Measurements from ENCODE around the gene PSD2.

Gene PSD2

DNA sequence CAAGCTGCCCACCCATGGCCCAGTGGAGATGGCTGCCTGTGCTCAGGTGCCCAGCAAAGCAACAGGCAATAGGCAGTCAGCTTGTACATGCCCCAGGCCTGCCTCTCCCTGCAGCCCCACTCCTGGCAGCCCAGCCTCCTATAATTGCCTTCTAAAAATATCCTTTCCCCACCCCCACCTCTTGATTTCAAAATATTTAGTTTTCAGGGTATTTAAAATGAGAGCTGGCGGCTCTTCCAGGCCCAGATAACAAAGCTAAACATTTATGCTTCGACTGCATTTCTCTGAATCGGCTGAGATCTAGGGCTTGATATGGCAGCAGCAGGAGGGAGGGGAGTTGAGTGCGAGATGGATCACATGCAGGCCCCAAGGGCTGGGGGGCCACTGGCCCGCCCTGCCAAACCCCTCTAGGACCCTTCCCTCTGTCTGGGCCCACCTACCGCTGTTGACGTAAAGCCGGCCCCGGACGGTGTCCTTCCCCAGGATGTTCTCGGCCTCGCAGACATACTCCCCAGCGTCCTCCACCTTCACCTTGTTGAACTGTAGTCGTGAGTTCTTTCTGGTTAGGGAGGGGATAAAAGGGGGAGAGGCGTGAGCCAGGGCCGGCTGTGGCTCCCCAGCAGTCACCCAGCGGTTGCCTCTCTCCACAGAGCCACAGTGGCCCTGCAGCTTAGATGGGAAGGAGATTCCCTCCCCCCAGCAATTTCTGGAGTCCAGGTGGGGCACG is 85.0 kb downstream of the PSD2 start:
- peaks cover 25% of the 10 kb centered on the region for H3K4me1 ChIP-seq (ENCODE audit: insufficient read depth, low read length)
- no peaks in the 10 kb centered on the region for H3K27me3 ChIP-seq (ENCODE audit: control insufficient read depth in 1 of 2, insufficient read depth in 2 of 2, low read length in 2 of 2)
- no peak overlapping the region for H3K27ac ChIP-seq (ENCODE audit: low read depth, low read length)
- no peaks in the 10 kb centered on the region for H3K36me3 ChIP-seq (ENCODE audit: insufficient read depth, low read length)
- H3K9me3 ChIP-seq (ENCODE audit: low read length) = no peaks in the 10 kb centered on the region
- H3K4me3 ChIP-seq (ENCODE audit: low read depth in 1 of 2, low read length in 2 of 2) = no peak overlapping the region
- H3K9ac ChIP-seq (ENCODE audit: low read length) = no peak overlapping the region

DNA sequence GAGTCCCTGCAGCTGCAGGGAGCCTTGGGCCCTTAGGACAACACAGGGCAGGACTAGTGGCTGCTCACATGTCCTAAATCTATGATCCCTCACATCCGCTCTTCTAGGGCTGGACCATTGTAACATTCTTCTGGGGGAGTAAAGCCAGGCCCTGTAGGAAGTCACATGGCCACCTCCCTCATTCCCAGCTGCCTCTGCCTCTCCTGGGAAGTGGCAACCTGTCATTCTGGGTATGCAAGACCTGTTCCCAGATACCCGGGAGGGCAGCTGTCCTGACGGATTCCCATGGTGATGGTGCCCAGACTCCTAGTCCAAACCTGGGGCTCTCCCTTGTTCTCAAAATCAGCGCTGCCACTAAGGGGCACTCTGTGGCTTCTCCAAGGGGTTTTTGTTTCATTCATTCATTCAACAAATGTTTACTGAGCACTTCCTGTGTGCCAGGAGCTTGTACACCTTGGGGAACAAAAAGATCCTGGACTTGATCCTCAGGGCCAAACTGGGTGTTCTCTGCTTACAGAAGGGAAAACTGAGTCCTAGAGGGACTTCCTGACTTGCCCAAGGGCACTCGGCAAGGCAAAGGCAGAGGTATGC is 85.6 kb downstream of the PSD2 start:
- peaks cover 25% of the 10 kb centered on the region for H3K4me1 ChIP-seq (ENCODE audit: insufficient read depth, low read length)
- no peaks in the 10 kb centered on the region for H3K36me3 ChIP-seq (ENCODE audit: insufficient read depth, low read length)
- no peak overlapping the region for H3K4me3 ChIP-seq (ENCODE audit: low read depth in 1 of 2, low read length in 2 of 2)
- no peaks in the 10 kb centered on the region for H3K9me3 ChIP-seq (ENCODE audit: low read length)
- H3K27me3 ChIP-seq (ENCODE audit: control insufficient read depth in 1 of 2, insufficient read depth in 2 of 2, low read length in 2 of 2) = no peaks in the 10 kb centered on the region
- no peak overlapping the region for H3K27ac ChIP-seq (ENCODE audit: low read depth, low read length)
- no peak overlapping the region for H3K9ac ChIP-seq (ENCODE audit: low read length)

DNA sequence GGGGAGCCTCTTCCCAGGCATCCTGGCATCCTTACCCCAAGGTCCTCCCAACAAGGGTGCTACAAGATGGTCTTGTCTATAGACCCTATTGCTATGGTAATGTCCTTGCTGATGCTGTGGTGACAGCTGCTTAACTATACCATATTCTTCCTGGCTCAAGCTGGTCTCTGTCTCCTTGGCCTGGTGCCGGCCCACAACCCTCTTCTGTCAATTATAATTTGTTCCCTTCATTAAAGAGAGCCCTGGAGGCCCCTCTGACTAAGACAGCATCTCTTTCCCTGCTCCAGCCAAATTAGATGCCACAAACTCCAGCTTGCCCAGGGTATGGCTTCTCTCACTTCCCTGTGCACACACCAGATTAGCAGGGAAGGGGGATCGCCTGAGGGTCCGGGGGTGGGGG is 86.7 kb downstream of the PSD2 start:
- Histone ChIP-seq H3K9ac (ENCODE audit: low read length) (no peak overlapping the region), H3K4me3 (ENCODE audit: low read depth in 1 of 2, low read length in 2 of 2) (no peak overlapping the region), H3K27me3 (ENCODE audit: control insufficient read depth in 1 of 2, insufficient read depth in 2 of 2, low read length in 2 of 2) (no peaks in the 10 kb centered on the region), H3K27ac (ENCODE audit: low read depth, low read length) (no peak overlapping the region), H3K4me1 (ENCODE audit: insufficient read depth, low read length) (peaks cover 25% of the 10 kb centered on the region), H3K36me3 (ENCODE audit: insufficient read depth, low read length) (no peaks in the 10 kb centered on the region), H3K9me3 (ENCODE audit: low read length) (no peaks in the 10 kb centered on the region)

DNA sequence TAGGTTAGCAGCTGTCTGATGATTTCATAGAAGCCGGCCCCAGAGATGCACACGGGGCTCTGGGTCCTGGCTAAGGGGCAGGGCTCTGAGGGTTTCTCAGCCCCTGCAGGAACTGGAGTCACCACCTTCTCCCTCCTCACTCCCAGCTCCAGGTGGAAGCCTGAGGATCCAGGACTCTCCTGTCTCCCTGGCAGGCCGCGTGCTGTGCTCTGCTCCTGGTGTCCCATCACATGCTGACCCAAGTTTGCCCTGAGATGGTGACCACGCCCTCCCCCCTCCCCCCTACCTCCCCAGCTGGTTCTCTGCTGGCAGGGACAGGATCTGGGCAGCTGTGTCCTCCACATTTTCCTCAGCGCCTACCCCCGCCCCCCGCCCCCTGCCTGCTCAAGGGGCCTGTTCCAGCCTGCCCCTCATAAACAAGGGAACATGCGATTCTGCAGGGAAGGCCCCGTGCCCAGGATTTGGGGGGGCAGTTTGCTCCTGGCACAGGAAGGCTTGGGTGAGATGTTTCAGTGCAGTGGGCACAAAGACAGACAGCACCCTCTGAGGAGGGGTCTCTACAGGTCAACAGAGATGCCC is 87.4 kb downstream of the PSD2 start:
- H3K27ac ChIP-seq (ENCODE audit: low read depth, low read length) = no peak overlapping the region
- H3K36me3 ChIP-seq (ENCODE audit: insufficient read depth, low read length) = no peaks in the 10 kb centered on the region
- H3K4me1 ChIP-seq (ENCODE audit: insufficient read depth, low read length) = peaks cover 25% of the 10 kb centered on the region
- H3K9ac ChIP-seq (ENCODE audit: low read length) = no peak overlapping the region
- no peaks in the 10 kb centered on the region for H3K9me3 ChIP-seq (ENCODE audit: low read length)
- no peak overlapping the region for H3K4me3 ChIP-seq (ENCODE audit: low read depth in 1 of 2, low read length in 2 of 2)
- H3K27me3 ChIP-seq (ENCODE audit: control insufficient read depth in 1 of 2, insufficient read depth in 2 of 2, low read length in 2 of 2) = no peaks in the 10 kb centered on the region

DNA sequence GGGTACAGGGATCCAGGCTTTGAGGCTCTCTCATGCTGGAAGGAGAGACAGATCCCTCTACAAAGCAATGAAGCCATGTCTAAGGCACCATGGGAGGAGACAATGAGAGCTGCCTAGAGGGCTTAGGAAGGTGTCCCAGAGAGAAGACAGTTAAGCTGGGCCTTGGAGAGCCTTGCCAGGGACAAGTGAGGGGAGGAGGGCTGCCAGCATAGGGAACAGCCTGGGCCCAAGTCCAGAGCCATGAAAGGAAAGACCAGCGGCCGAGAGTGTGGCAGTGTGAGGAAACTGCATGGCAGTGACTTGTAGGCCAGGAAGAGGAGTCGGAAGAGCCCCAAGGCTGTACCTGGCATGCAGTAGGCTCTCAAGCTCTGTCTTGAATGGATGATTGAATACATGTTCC is 88.5 kb downstream of the PSD2 start:
- H3K9me3 ChIP-seq (ENCODE audit: low read length) = no peaks in the 10 kb centered on the region
- no peak overlapping the region for H3K9ac ChIP-seq (ENCODE audit: low read length)
- no peaks in the 10 kb centered on the region for H3K27me3 ChIP-seq (ENCODE audit: control insufficient read depth in 1 of 2, insufficient read depth in 2 of 2, low read length in 2 of 2)
- no peaks in the 10 kb centered on the region for H3K36me3 ChIP-seq (ENCODE audit: insufficient read depth, low read length)
- no peak overlapping the region for H3K4me3 ChIP-seq (ENCODE audit: low read depth in 1 of 2, low read length in 2 of 2)
- no peak overlapping the region for H3K27ac ChIP-seq (ENCODE audit: low read depth, low read length)
- H3K4me1 ChIP-seq (ENCODE audit: insufficient read depth, low read length) = peaks cover 25% of the 10 kb centered on the region

DNA sequence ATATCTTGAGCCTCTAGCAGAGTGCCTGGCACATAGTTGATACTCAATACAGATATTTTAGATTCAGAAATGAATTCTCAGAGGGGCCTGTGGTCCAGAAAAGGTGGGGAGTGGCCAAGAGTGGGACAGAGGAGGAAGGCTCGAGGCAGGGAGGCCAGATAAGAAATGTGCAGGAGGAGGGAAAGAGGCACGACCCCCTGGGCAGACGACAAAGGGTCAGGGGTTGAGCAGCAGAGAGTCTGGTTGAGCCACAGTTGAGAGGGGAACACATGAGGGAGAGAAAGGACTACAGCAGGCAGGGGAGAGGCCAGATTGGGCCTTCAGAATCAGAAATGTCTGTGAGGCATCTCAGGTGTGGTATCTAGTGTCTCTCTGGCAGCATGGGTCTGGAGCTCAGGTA is 89.1 kb downstream of the PSD2 start:
- Histone ChIP-seq H3K4me3 (ENCODE audit: low read depth in 1 of 2, low read length in 2 of 2) (no peak overlapping the region), H3K36me3 (ENCODE audit: insufficient read depth, low read length) (no peaks in the 10 kb centered on the region), H3K27ac (ENCODE audit: low read depth, low read length) (no peak overlapping the region), H3K4me1 (ENCODE audit: insufficient read depth, low read length) (peaks cover 25% of the 10 kb centered on the region), H3K9me3 (ENCODE audit: low read length) (no peaks in the 10 kb centered on the region), H3K9ac (ENCODE audit: low read length) (no peak overlapping the region), H3K27me3 (ENCODE audit: control insufficient read depth in 1 of 2, insufficient read depth in 2 of 2, low read length in 2 of 2) (no peaks in the 10 kb centered on the region)

DNA sequence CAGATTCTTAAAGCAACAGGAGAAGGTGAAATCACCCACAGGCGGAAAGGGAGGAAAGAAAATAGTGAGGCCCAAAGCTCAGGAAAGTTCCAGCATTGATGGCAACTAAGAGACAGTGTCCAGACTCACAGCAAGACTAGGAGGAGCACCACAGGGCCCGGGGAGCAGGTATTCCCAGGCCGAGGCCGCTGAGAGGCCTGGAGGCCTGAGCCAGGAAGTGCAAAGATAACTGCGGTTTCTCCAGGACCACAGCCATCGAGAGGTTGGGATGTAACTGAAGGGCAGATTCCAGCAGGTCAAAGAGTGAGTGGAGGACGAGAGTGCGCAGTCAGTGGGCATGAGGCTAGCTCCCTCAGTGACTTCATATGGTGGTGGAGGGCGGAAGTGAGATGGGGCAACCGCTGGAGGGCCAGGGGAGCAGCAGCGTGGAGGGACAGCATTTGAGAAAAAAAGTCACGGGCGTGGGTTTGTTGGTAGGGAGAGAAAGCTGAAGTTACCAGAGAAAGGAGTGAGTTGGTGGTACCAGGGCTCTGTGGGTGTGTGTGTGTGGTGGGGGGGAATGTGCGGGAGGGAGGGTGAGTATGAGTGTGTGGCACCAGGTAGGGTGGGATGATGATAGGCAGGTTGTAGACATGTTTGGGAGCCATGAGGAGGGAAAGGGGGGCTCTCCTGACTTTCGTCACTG is 89.7 kb downstream of the PSD2 start:
- H3K27ac ChIP-seq (ENCODE audit: low read depth, low read length) = no peak overlapping the region
- H3K4me1 ChIP-seq (ENCODE audit: insufficient read depth, low read length) = peaks cover 19% of the 10 kb centered on the region

DNA sequence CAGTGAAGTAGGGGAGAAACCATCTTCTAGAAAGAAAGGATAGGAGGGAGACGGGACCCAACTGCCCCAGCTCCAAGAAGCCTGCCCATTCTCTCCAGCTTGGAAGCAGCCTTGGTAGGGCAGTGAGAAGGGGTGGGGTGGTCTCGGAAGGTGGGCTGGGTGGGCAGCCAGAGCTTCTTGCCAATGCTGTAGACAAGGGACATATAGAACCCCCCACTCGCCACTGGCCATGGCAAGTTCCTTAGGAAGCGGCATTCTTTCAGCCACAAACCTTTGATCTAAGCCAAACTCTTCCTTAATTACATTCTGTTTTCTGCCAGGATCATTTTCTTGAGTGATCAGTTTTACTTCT is 90.2 kb downstream of the PSD2 start:
- Histone ChIP-seq H3K27ac (ENCODE audit: low read depth, low read length) (no peak overlapping the region), H3K36me3 (ENCODE audit: insufficient read depth, low read length) (no peaks in the 10 kb centered on the region), H3K9me3 (ENCODE audit: low read length) (no peaks in the 10 kb centered on the region), H3K4me3 (ENCODE audit: low read depth in 1 of 2, low read length in 2 of 2) (no peak overlapping the region), H3K4me1 (ENCODE audit: insufficient read depth, low read length) (peaks cover 14% of the 10 kb centered on the region), H3K27me3 (ENCODE audit: control insufficient read depth in 1 of 2, insufficient read depth in 2 of 2, low read length in 2 of 2) (no peaks in the 10 kb centered on the region), H3K9ac (ENCODE audit: low read length) (no peak overlapping the region)

More for the DNA sequence above, 89.7 kb downstream of the PSD2 start:
- H3K36me3 ChIP-seq (ENCODE audit: insufficient read depth, low read length) = no peaks in the 10 kb centered on the region
- H3K4me3 ChIP-seq (ENCODE audit: low read depth in 1 of 2, low read length in 2 of 2) = no peak overlapping the region
- H3K27me3 ChIP-seq (ENCODE audit: control insufficient read depth in 1 of 2, insufficient read depth in 2 of 2, low read length in 2 of 2) = no peaks in the 10 kb centered on the region
- H3K9me3 ChIP-seq (ENCODE audit: low read length) = no peaks in the 10 kb centered on the region
- H3K9ac ChIP-seq (ENCODE audit: low read length) = no peak overlapping the region

DNA sequence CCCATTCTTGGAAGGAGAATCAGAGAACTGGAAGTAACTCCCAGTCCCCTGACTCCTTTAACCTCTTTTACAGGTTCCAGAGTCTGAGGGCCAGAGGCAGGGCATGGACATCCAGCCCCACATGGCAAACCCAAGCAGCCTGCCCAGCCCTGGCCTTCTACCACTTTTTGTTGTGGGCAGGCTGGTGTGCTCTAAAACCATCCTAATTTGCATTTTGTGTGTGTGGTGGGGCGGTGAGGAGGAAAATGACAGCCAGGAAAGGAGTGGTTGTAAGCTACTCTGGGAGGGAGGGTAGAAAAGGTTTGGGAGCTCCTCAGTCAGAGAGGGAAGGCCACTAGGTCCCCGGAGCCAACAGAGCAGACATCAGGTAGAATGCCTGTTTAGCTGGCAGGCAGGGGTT is 90.6 kb downstream of the PSD2 start:
- Histone ChIP-seq H3K27me3 (ENCODE audit: control insufficient read depth in 1 of 2, insufficient read depth in 2 of 2, low read length in 2 of 2) (no peaks in the 10 kb centered on the region), H3K9me3 (ENCODE audit: low read length) (no peaks in the 10 kb centered on the region), H3K4me1 (ENCODE audit: insufficient read depth, low read length) (peaks cover 12% of the 10 kb centered on the region), H3K4me3 (ENCODE audit: low read depth in 1 of 2, low read length in 2 of 2) (no peak overlapping the region), H3K27ac (ENCODE audit: low read depth, low read length) (no peak overlapping the region), H3K9ac (ENCODE audit: low read length) (no peak overlapping the region), H3K36me3 (ENCODE audit: insufficient read depth, low read length) (no peaks in the 10 kb centered on the region)

DNA sequence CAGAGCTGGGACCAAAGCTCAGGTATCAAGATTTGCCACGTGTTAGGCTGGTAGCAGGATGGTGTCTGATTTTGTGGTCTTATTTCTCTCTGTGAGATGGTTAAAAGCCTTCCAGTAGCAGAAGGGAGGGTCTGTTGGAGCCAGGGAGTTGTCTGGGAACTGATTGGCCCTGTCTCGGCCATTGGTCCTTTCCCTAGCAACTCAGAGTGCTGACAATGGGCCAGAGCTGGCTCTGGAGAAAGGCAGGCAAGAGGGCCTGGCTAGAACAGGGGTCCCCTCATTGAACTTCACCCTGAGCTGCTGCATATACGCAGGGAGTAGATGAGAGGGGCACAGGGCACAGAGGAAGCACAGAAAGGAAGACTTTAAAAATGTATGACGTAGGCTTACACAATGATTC is 92.8 kb downstream of the PSD2 start:
- Histone ChIP-seq H3K36me3 (ENCODE audit: insufficient read depth, low read length) (no peaks in the 10 kb centered on the region), H3K4me1 (ENCODE audit: insufficient read depth, low read length) (peaks cover 13% of the 10 kb centered on the region), H3K4me3 (ENCODE audit: low read depth in 1 of 2, low read length in 2 of 2) (no peak overlapping the region), H3K27ac (ENCODE audit: low read depth, low read length) (no peak overlapping the region), H3K9me3 (ENCODE audit: low read length) (no peaks in the 10 kb centered on the region), H3K27me3 (ENCODE audit: control insufficient read depth in 1 of 2, insufficient read depth in 2 of 2, low read length in 2 of 2) (no peaks in the 10 kb centered on the region), H3K9ac (ENCODE audit: low read length) (no peak overlapping the region)

DNA sequence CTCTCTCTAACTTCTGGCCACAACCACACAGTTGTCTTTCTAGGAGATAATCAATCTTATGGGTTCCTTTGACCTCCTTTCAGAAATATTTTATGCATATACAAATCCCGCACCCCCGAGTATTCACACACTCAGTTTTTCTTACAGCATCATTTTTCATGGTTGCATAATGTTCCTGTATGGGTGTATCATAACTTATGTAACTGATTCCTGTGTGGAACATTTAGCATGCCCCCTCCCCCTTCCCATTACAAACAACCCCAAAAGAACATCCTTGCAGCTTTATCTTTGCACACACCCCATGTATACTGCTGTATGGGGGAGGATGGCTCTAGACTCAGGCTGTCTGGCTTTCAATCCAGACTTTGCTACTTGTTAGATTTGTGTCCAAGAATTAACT is 93.8 kb downstream of the PSD2 start:
- H3K4me3 ChIP-seq (ENCODE audit: low read depth in 1 of 2, low read length in 2 of 2) = no peak overlapping the region
- no peak overlapping the region for H3K9ac ChIP-seq (ENCODE audit: low read length)
- H3K27ac ChIP-seq (ENCODE audit: low read depth, low read length) = no peak overlapping the region
- no peaks in the 10 kb centered on the region for H3K36me3 ChIP-seq (ENCODE audit: insufficient read depth, low read length)
- no peaks in the 10 kb centered on the region for H3K9me3 ChIP-seq (ENCODE audit: low read length)
- H3K4me1 ChIP-seq (ENCODE audit: insufficient read depth, low read length) = peaks cover 13% of the 10 kb centered on the region
- no peaks in the 10 kb centered on the region for H3K27me3 ChIP-seq (ENCODE audit: control insufficient read depth in 1 of 2, insufficient read depth in 2 of 2, low read length in 2 of 2)

Measured in muscle layer of colon (tissue), 2 donors.